Measurements from ENCODE around the gene RPS2.
"Not testable (repeated sequence)": the region's sequence is repeated elsewhere in the genome, so short reads cannot be mapped to it uniquely, and the experiment has no call there.

The RPS2 gene

DNA sequence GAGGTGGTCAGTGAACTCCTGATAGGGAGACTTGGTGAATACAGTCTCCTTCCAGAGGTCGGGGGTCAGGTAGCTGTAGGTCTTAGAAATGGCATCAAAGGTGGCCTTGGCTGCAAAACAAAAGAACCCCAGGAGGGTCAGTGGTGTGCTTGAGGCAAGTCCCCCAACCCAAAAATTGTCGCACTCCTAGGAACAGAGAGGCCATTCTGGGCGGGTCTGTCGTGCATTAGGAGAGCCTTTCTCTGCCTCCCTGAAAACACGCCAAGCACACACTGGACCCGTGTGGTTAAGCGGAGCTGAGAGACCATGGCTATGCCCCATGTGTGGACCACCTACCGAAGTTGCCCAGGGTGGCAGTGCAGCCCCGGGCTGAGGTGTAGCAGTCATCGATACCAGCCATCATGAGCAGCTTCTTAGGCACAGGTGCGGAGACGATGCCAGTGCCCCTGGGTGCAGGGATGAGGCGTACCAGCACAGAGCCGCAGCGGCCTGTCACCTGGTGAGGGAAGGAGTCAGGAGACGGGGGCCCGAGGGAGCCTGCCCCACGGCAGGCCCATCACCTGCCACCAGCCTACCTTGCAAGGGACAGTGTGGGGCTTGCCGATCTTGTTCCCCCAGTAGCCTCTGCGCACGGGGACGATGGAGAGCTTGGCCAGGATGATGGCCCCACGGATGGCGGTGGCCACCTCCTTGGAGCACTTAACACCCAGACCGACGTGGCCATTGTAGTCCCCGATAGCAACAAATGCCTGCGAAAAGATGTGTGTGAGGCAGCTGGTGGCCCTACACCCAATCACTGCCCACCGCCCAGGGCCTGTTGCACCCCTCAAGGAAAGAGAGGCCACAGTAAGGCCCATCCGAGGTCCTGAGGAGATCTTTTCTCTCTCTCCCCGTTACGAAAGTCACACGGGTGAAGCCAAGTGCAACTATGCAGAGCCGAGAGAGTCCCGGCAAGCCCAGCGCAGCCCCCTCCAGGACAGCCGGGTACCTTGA is 2.2 kb downstream of the RPS2 start:
- DNase-seq, result not testable (repeated sequence)

GRCh38 chr16:1961651-1962067 is 3.0 kb downstream of the RPS2 start:
- DNase-seq, result no peak

- DNase-seq, result peak in 1 of 4 experiments; percentile 46
Observed at GRCh38 chr16:1960665-1961630, 3.7 kb downstream of the RPS2 start.

DNA sequence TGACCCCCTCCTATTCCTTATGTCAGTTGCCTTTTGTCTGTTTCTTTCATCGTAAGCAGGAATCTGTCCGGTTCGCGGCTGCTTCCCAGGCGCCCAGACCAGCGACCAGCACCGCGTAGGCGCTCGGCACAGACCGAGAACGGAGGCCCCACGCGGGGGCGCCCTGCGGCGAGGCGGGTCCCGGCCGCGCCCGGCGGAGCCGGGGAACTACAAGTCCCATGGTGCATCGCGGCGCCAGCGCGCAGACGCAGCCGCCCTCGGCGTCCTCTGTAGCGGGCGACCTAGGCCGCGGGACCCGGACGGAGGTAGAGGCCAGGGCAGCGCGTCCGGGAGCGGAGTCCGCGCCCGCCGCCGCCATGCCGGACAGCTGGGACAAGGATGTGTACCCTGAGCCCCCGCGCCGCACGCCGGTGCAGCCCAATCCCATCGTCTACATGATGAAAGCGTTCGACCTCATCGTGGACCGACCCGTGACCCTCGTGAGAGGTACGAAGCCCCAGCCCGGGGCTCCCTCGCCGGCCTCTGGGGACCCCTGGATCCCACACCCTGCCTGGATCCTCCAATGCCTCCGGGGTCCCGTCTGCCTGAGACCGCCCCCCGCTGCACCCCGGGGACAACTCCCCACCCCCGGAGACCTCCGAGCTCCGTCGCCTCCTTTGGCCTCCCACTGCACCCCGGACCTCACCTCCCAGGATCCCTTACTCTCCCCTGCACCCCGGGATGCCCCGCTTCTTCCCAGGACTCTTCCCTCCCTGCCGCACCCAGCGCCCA is 5.2 kb downstream of the RPS2 start, which contains the start of gene NDUFB10:
NDUFB10 (plus strand) TSS at position 270 of the 771 bp plus-strand sequence; CDS start at position 357, 87 bp downstream.
- peak; percentile 86 to 89 (median 88) for DNase-seq

DNA sequence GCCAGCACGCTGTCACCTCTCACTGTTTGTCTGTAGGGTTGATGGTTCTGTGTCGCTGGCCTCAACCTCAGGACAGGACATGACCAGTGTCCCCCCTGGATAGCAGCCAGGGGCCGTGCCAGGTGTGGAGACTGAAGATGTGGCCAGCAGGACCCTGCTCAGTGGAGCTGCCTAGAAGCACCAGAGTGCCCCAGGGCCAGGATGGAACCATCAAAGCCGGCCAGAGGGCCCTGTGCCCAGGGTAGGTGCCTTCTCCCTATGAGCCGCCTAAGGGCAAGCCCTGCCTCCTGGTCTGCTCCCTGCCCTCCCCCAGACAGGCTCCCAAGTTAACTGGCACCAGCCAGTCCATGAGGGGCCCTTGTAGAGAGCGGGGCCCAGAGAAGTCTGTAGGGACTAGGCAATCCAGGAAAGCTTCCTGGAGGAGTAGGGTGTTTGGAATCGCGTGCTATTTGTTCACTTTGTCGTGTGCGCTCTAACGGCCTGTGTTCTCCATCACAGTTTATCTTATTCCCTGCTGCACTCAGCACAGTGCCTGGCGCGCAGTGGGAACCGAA is 5.8 kb downstream of the RPS2 start:
- DNase-seq, result no peak

DNA sequence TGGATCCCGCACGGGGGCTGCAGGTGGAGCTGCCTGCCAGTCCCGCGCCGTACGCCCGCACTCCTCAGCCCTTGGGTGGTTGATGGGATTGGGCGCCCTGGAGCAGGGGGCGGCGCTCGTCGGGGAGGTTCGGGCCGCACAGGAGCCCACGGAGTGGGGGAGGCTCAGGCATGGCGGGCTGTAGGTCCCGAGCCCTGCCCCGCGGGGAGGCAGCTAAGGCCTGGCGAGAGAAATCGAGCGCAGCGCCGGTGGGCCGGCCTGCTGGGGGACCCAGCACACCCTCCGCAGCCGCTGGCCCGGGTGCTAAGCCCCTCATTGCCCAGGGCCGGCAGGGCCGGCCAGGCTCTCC is 6.5 kb downstream of the RPS2 start:
- DNase-seq, result not testable (repeated sequence)

GRCh38 chr16:1957434-1958142 is 7.0 kb downstream of the RPS2 start:
- not testable (repeated sequence) for DNase-seq

- no peak for DNase-seq
Observed at GRCh38 chr16:1953734-1954133, 10.9 kb downstream of the RPS2 start.

DNA sequence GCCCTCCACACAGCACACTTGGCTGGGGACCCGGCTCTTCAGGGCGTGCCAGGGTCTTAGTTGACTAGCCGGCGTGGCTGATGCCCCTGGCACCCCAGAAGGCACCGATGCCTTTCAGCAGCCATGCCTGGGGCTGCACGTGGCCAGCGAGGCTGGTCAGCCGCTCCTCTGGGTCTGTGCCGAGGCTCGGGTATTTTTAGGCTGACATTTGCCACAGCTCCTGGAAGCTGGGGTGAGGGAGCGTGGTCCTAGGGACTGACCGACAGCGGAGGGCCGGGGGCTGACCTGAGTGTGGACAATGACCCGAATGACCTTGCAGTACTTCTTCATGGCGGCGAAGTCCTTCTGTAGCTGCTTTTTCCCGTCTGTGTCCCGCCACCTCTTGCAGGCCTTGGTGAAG is 14.1 kb downstream of the RPS2 start:
- DNase-seq, result no peak

GRCh38 chr16:1950047-1950446 is 14.6 kb downstream of the RPS2 start:
- DNase-seq, result no peak

- DNase-seq, result no peak
Observed at GRCh38 chr16:1949507-1949906, 15.1 kb downstream of the RPS2 start.

- DNase-seq, result no peak
Observed at GRCh38 chr16:1947369-1947670, 17.3 kb downstream of the RPS2 start.

- no peak for DNase-seq
Observed at GRCh38 chr16:1946495-1947368, 17.9 kb downstream of the RPS2 start.

GRCh38 chr16:1945559-1946391 is 18.9 kb downstream of the RPS2 start:
- no peak for DNase-seq

- DNase-seq, result no peak
Observed at GRCh38 chr16:1944612-1945199, 19.9 kb downstream of the RPS2 start.

DNA sequence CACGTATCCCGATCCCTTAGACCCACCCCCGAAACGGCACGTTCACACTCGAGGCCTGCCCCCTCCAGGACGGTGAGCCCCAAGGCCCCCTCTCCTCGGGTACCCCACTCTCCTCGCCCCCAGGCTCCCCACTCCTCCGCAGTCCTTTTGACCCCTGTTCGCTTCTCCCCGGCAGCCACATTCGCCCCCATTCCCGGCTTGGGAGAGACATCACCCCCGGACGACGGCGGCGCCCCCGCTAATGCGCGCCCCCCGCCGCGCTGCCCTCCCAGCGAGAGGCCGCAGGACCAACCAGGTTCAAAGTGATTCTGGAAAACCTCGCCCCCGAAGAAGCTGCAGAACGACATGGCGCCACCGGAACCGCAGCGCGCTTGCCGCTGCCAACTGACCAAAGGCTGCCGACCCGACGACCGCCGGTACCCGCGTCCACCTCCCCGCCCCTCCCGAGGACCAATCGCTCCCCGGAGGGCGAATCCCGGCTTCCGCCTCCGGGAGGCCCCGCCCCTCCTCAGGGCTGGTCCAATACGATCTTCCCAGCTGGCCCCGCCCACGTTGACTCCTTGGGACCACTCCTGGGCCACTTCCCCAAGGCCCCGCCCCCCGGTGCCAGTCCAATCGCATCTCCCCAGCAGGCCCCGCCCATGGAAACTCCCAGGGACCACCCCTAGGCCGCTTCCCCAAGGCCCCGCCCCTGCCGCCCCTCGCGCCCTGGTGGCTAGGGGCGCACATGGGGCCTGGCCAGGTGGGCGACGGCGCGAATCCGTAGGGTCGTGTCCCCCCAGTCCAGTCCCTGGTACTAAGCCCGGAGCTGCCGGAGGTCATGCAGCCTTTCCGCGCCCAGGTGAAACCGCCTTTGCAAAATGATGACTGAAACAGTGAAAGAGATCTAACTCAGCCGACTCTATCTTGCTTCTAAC is 21.6 kb downstream of the RPS2 start, which contains the start of gene MSRB1:
MSRB1 (minus strand) TSS at position 390 of the 917 bp plus-strand sequence; CDS start at position 347, 43 bp downstream.
- DNase-seq, result peak; percentile 97 to 99 (median 98)

DNA sequence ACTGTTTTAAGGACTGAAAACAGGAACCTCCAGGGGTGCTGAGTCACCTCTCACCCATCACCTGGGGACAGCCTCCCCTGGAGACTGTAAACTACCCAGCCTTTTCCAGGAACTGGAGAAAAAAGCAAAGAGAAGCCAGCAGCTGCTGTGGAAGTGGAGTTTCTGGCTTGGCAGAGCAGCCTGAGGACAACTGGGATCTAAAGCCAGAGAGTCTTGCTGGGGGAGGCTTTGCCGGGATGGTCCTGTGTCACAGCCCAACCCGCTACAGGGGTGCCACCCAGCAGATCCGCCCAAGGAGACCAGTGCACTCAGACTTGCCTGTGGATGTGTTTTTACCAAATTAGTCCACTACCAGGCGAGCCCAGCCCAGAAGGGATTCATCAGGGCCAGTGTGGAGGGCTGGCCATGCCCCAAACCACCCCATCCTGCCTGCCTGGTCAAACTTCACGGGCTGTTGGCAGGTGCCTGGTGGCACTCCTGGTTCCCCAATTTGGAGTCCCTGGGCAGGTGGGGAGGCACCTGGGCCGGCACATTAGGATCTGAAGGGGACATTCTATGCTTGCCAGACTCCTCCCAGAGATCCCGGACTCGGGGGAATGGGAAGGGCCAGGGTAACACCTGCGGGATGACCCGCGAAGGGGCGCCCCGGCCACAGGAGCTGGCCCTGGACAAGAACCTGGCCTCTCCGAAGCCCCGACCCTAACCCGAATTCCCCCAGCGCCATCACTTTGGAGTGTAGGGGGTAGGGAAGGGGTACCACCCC is 22.4 kb downstream of the RPS2 start:
- DNase-seq, result no peak

Data from activated CD4-positive, CD25-positive, alpha-beta regulatory T cell (primary cell).